H1 (cell line): Measurements from ENCODE around the gene KHDC4. TPM values are rescaled to one million over a fixed set of nuclear protein-coding genes. Genes with fewer than 3 reads are reported as not detected.

Experiments
- PHF8 ChIP-seq: fragments of 200-600 bp; sonication (generic); conservative IDR thresholded peaks from 2 replicates; pipeline ENCODE4 v1.7.1; 2012; ENCODE audit warnings: low read depth, mild to moderate bottlenecking, inconsistent platforms, low read length, moderate library complexity
- POLR2AphosphoS5 ChIP-seq: IDR thresholded peaks from 2 replicates; pipeline ENCODE4 v1.6.1; 2011; ENCODE audit warnings: low read depth, low read length
- RNF2 ChIP-seq: fragments of 200-900, 300-1000 bp; sonication (generic); IDR thresholded peaks from 2 replicates; pipeline ENCODE4 v1.7.1; 2016; ENCODE audit warnings: borderline replicate concordance, low read depth, mild to moderate bottlenecking, antibody characterized with exemption, low read length; ENCODE audit not compliant: poor library complexity, severe bottlenecking; ENCODE audit errors: missing control alignments
- polyA plus RNA-seq, 7 experiments: library from polyadenylated mRNA; depleted of rRNA in 3 of 7; stranded (reverse) in 5 of 7; unstranded in 2 of 7; fragments of >200 nt in 5 of 7; fragments of 200-250 nt in 2 of 7; gene quantifications; 1 replicate in 5 of 7; 2 replicates in 1 of 7; 4 replicates in 1 of 7; pipeline versions ENCODE4 v1.2.1 to v1.2.3, GENCODE V29; 2011 to 2013; ENCODE audit warnings: missing spikeins in 2 of 7, mixed read lengths in 2 of 7
- total RNA-seq: library from RNA; stranded (reverse); fragmentation: NEBNext Ultra II Directional; extraction: Animal tissue kit (Norgen Biotek cat#: 25700); gene quantifications from 2 replicates; pipeline ENCODE4 v1.2.1, GENCODE V29; 2021

Gene KHDC4
- total and polyA plus RNA-seq, 2 of the 8 experiments (the other 6 are each of a cell fraction or from before 2014, with no cell fraction given): 56.6 to 81.1 TPM

GRCh38 chr1:155932487-155932886 is 1.7 kb downstream of the KHDC4 start (continued):
- TF ChIP-seq RNF2: no peak
- no peak for TF ChIP-seq PHF8
- no peak for TF ChIP-seq POLR2AphosphoS5
